IMR-90 (cell line): Measurements from ENCODE around the gene MIEF2. TPM values are rescaled to one million over a fixed set of nuclear protein-coding genes. Genes with fewer than 3 reads are reported as not detected.

Experiments used
- ATAC-seq: fragments of 200-7000 bp; cut with Tn5 transposase; 2 replicates; pipeline ENCODE4 v1.9.1; 2020; ENCODE audit warnings: low read depth, mild to moderate bottlenecking, moderate library complexity
- BruUV-seq: library from RNA; stranded (reverse); fragments of 400-500 nt; replicated peaks from 2 replicates; lab custom pipeline; 2021; lab: Mats Ljungman, UMichigan
- CTCF ChIA-PET: fragments of 300-600 bp; formaldehyde crosslinking; extraction: SDS; loops from one replicate; lab custom pipeline; 2021; ENCODE audit warnings: antibody characterized with exemption; lab: Yijun Ruan, JAX
- POLR2A ChIA-PET: fragments of 300-600 bp; sonication (Branson Sonifier 250); formaldehyde crosslinking; loops from one replicate; lab custom pipeline; 2022; ENCODE audit warnings: antibody characterized with exemption; ENCODE audit not compliant: unreplicated experiment; lab: Charles Lee
- DNase-seq: peaks from one replicate; pipeline ENCODE4 v3.0.0; 2013
- H2AFZ ChIP-seq: replicated peaks from 2 replicates; pipeline ENCODE3; 2013; ENCODE audit warnings: low read length, mild to moderate bottlenecking; ENCODE audit not compliant: poor library complexity
- H2AK5ac ChIP-seq: 2 replicates; pipeline ENCODE4 v1.6.1; 2013; ENCODE audit warnings: low read depth, low read length, inconsistent platforms
- H2AK9ac ChIP-seq: replicated peaks from 2 replicates; pipeline ENCODE3; 2013; ENCODE audit warnings: mild to moderate bottlenecking, low read depth, low read length, moderate library complexity; ENCODE audit not compliant: poor library complexity
- H2BK120ac ChIP-seq: 2 replicates; pipeline ENCODE4 v1.6.1; 2013; ENCODE audit warnings: low read depth, low read length, inconsistent platforms
- H2BK15ac ChIP-seq: 3 replicates; pipeline ENCODE4 v1.6.1; 2013; ENCODE audit warnings: low read depth, low read length, inconsistent platforms
- H2BK20ac ChIP-seq: 2 replicates; pipeline ENCODE4 v1.6.1; 2013; ENCODE audit warnings: low read depth, mild to moderate bottlenecking, inconsistent platforms, low read length, moderate library complexity
- H2BK5ac ChIP-seq: 2 replicates; pipeline ENCODE4 v1.6.1; 2013; ENCODE audit warnings: mild to moderate bottlenecking, low read depth, low read length, inconsistent platforms; ENCODE audit not compliant: poor library complexity, severe bottlenecking
- H3K14ac ChIP-seq: replicated peaks from 2 replicates; pipeline ENCODE4 v1.6.1; 2013; ENCODE audit warnings: low read depth, low read length, inconsistent platforms
- H3K18ac ChIP-seq: 2 replicates; pipeline ENCODE4 v1.6.1; 2013; ENCODE audit warnings: low read depth, low read length, control low read depth
- H3K23ac ChIP-seq: 2 replicates; pipeline ENCODE4 v1.6.1; 2013; ENCODE audit warnings: low read depth, low read length, inconsistent platforms
- H3K27ac ChIP-seq: 2 replicates; pipeline ENCODE4 v1.5.1; 2013; ENCODE audit warnings: mild to moderate bottlenecking, control low read depth, low read length; ENCODE audit not compliant: insufficient read depth
- H3K27me3 ChIP-seq: 2 replicates; pipeline ENCODE4 v1.6.1; 2013; ENCODE audit warnings: low read length; ENCODE audit not compliant: control insufficient read depth, insufficient read depth
- H3K36me3 ChIP-seq: 2 replicates; pipeline ENCODE4 v1.6.1; 2013; ENCODE audit warnings: low read length, mixed read lengths; ENCODE audit not compliant: control insufficient read depth, insufficient read depth
- H3K4ac ChIP-seq: 2 replicates; pipeline ENCODE4 v1.6.1; 2013; ENCODE audit warnings: low read depth, low read length, inconsistent platforms
- H3K4me1 ChIP-seq: 2 replicates; pipeline ENCODE4 v1.6.1; 2013; ENCODE audit warnings: low read length, mixed read lengths; ENCODE audit not compliant: control insufficient read depth, insufficient read depth
- H3K4me2 ChIP-seq: 2 replicates; pipeline ENCODE4 v1.6.1; 2013; ENCODE audit warnings: low read depth, mild to moderate bottlenecking, control low read depth, low read length, moderate library complexity
- H3K4me3 ChIP-seq: 2 replicates; pipeline ENCODE4 v1.5.1; 2013; ENCODE audit warnings: low read depth, mild to moderate bottlenecking, control low read depth, low read length, moderate library complexity; ENCODE audit not compliant: insufficient read depth
- H3K56ac ChIP-seq: 2 replicates; pipeline ENCODE4 v1.6.1; 2013; ENCODE audit warnings: low read length, inconsistent platforms; ENCODE audit not compliant: insufficient read depth; ENCODE audit errors: extremely low read depth
- H3K79me1 ChIP-seq, 2 experiments: 2 replicates each; pipeline ENCODE4 v1.6.1; 2013; ENCODE audit warnings: low read length in 2 of 2, inconsistent platforms in 1 of 2, low read depth in 1 of 2
- H3K9ac ChIP-seq: 2 replicates; pipeline ENCODE4 v1.6.1; 2013; ENCODE audit warnings: low read depth, low read length, control low read depth
- H3K9me1 ChIP-seq: 2 replicates; pipeline ENCODE4 v1.6.1; 2013; ENCODE audit warnings: low read length, inconsistent platforms; ENCODE audit not compliant: insufficient read depth
- H3K9me3 ChIP-seq: 2 replicates; pipeline ENCODE4 v1.6.1; 2013; ENCODE audit warnings: low read length; ENCODE audit not compliant: control insufficient read depth, insufficient read depth
- H4K20me1 ChIP-seq: 2 replicates; pipeline ENCODE4 v1.6.1; 2013; ENCODE audit warnings: low read length, inconsistent platforms; ENCODE audit not compliant: insufficient read depth
- H4K5ac ChIP-seq: 2 replicates; pipeline ENCODE4 v1.6.1; 2013; ENCODE audit warnings: mild to moderate bottlenecking, low read depth, low read length, control low read depth
- H4K8ac ChIP-seq, 2 experiments: 2 replicates each; pipeline ENCODE4 v1.6.1; 2013; ENCODE audit warnings: low read depth in 2 of 2, low read length in 2 of 2, control low read depth in 1 of 2, inconsistent platforms in 1 of 2
- H4K91ac ChIP-seq: 2 replicates; pipeline ENCODE4 v1.6.1; 2013; ENCODE audit warnings: low read depth, low read length, inconsistent platforms; ENCODE audit not compliant: insufficient read depth
- BHLHE40 ChIP-seq: fragments of 150-350 bp; IDR thresholded peaks from 2 replicates; pipeline ENCODE4 v1.6.1; 2016; ENCODE audit warnings: mild to moderate bottlenecking, low read depth, low read length
- CTCF ChIP-seq: conservative IDR thresholded peaks from 2 replicates; pipeline ENCODE4 v1.5.1; 2012; ENCODE audit warnings: mild to moderate bottlenecking, low read depth, low read length, improper control_type of control experiment
- ELK1 ChIP-seq: fragments of 150-350 bp; IDR thresholded peaks from 2 replicates; pipeline ENCODE4 v1.6.1; 2016; ENCODE audit warnings: low read depth, mild to moderate bottlenecking, low read length, moderate library complexity, borderline replicate concordance
- FOS ChIP-seq: fragments of 150-350 bp; IDR thresholded peaks from 2 replicates; pipeline ENCODE4 v1.6.1; 2016; ENCODE audit warnings: low read depth, low read length
- RFX5 ChIP-seq: IDR thresholded peaks from 2 replicates; pipeline ENCODE4 v1.8.0; 2012; ENCODE audit warnings: low read depth, mild to moderate bottlenecking, low read length, moderate library complexity
- WGBS, 2 experiments: methylation state at CpG; one replicate each; pipeline versions ENCODE4 v1.1.5 to v1.1.7; 2013; ENCODE audit warnings: missing lambda C conversion rate in 2 of 2; ENCODE audit not compliant: insufficient read length in 1 of 2; ENCODE audit errors: extremely low coverage in 2 of 2; 5-methylcytosine and 5-hydroxymethylcytosine counted together
- dilution Hi-C: fragments of 300-500 bp; cut with HindIII; formaldehyde crosslinking; loops from one replicate; pipeline ENCODE4 v1.14.3; 2018; ENCODE audit warnings: low sequenced_read_pairs; ENCODE audit not compliant: unreplicated experiment
- in situ Hi-C: fragments of 300-500 bp; cut with MboI; formaldehyde crosslinking; loops from 3 replicates; pipeline ENCODE4 v1.14.3; 2019; ENCODE audit warnings: low sequenced_read_pairs, inconsistent platforms, mixed read lengths
- intact Hi-C: fragments of 100-400 bp; cut with micrococcal nuclease; formaldehyde crosslinking; loops from 2 replicates; pipeline ENCODE4 v1.10.0; 2022
- polyA plus RNA-seq, 3 experiments: library from polyadenylated mRNA; depleted of rRNA; stranded (reverse); fragments of >200 nt; gene quantifications; 2 replicates each; pipeline ENCODE4 v1.2.3, GENCODE V29; 2012; ENCODE audit warnings: low replicate concordance in 1 of 3
- total RNA-seq: library from RNA; depleted of rRNA; stranded (reverse); fragments of >200 nt; gene quantifications from 2 replicates; pipeline ENCODE4 v1.2.3, GENCODE V29; 2012

MIEF2 gene
- total and polyA plus RNA-seq, 2 of the 4 experiments (the other 2 are of a cell fraction) = 9.1 to 26.6 TPM

GRCh38 chr17:18246880-18247612 lies 13.4 kb upstream of the MIEF2 start:
- H3K4me2 ChIP-seq = no peak overlapping the region
- H2BK15ac ChIP-seq = no peak overlapping the region
- dilution Hi-C loops (no loop called here), in situ Hi-C loops (no loop called here), intact Hi-C loops (no loop called here)
- H3K27me3 ChIP-seq = no peaks in the 10 kb centered on the region
- H3K27ac ChIP-seq = no peak overlapping the region
- H4K5ac ChIP-seq = no peak overlapping the region
- H2BK5ac ChIP-seq = no peak overlapping the region
- BruUV-seq = no TSS peak
- peak overlapping the region; percentile 41 for H2AFZ ChIP-seq
- no peak overlapping the region for H3K23ac ChIP-seq
- DNase-seq (peak; percentile 8), ATAC-seq (peak; percentile 36; the same call in 1 of the 2 replicates)
- H2BK20ac ChIP-seq = no peak overlapping the region
- H2AK9ac ChIP-seq = peak overlapping the region; percentile 52
- H2AK5ac ChIP-seq = 0 out of 2 replicates have a peak overlapping the region, but pooled peaks have one; percentile 52
- H4K8ac ChIP-seq = no peak overlapping the region
- H3K79me1 ChIP-seq = peaks cover 3 to 26% of the 10 kb centered on the region in 2 experiments; a peak in 2 of 4 replicates
- ChIA-PET CTCF (no interaction called here), POLR2A (no interaction called here)
- H2BK120ac ChIP-seq = no peak overlapping the region
- no peaks in the 10 kb centered on the region for H3K4me1 ChIP-seq
- H3K4me3 ChIP-seq = no peak overlapping the region
- no peak overlapping the region for H4K91ac ChIP-seq
- WGBS, 2 experiments = 56% methylated on average over 7 of the region's 46 CpGs; no CpG with 5 or more reads in 1 of the 2 experiments
- H3K9me1 ChIP-seq = peaks cover 3% of the 10 kb centered on the region
- no peak overlapping the region for H3K4ac ChIP-seq
- H3K9ac ChIP-seq = no peak overlapping the region
- no peaks in the 10 kb centered on the region for H3K9me3 ChIP-seq
- no peak for TF ChIP-seq FOS
- no peak for TF ChIP-seq ELK1
- TF ChIP-seq RFX5 = no peak
- TF ChIP-seq BHLHE40 = no peak
- no peak for TF ChIP-seq CTCF
- peaks cover 83% of the 10 kb centered on the region for H3K36me3 ChIP-seq
- H3K14ac ChIP-seq = no peak overlapping the region
- no peak overlapping the region for H3K18ac ChIP-seq
- H3K56ac ChIP-seq = no peak overlapping the region
- peaks cover 35% of the 10 kb centered on the region for H4K20me1 ChIP-seq
